Osteoblast (primary cell): ENCODE measurements around the gene PLCL1. TPM values are rescaled to one million over a fixed set of nuclear protein-coding genes. Genes with fewer than 3 reads are reported as not detected.

Experiments
- DNase-seq: peaks from one replicate; pipeline ENCODE4 v3.0.0; 2011; ENCODE audit warnings: low spot score, mixed read lengths; ENCODE audit not compliant: insufficient read length; ENCODE audit errors: missing footprints
- H2AFZ ChIP-seq: 2 replicates; pipeline ENCODE4 v1.6.0; 2011; ENCODE audit warnings: mild to moderate bottlenecking, low read length
- H3K27ac ChIP-seq: 2 replicates; pipeline ENCODE4 v1.5.1; 2011; ENCODE audit warnings: mild to moderate bottlenecking, low read depth, low read length, moderate library complexity
- H3K27me3 ChIP-seq: 2 replicates; pipeline ENCODE4 v1.6.0; 2012; ENCODE audit warnings: mild to moderate bottlenecking, control low read depth, inconsistent platforms, low read length, moderate library complexity; ENCODE audit not compliant: insufficient read depth
- H3K36me3 ChIP-seq: 2 replicates; pipeline ENCODE4 v1.5.1; 2011; ENCODE audit warnings: mild to moderate bottlenecking, low read length, control low read depth, moderate library complexity; ENCODE audit not compliant: insufficient read depth
- H3K4me1 ChIP-seq: 2 replicates; pipeline ENCODE4 v1.5.1; 2011; ENCODE audit warnings: mild to moderate bottlenecking, low read length, control low read depth, moderate library complexity; ENCODE audit not compliant: insufficient read depth
- H3K4me2 ChIP-seq: 2 replicates; pipeline ENCODE4 v1.6.0; 2011; ENCODE audit warnings: mild to moderate bottlenecking, low read length; ENCODE audit not compliant: insufficient read depth
- H3K4me3 ChIP-seq: fragments of 200-600 bp; sonication (generic); 3 replicates; pipeline ENCODE4 v1.5.1; 2012; ENCODE audit warnings: mild to moderate bottlenecking, low read length, inconsistent platforms; ENCODE audit not compliant: insufficient read depth
- H3K79me2 ChIP-seq: 2 replicates; pipeline ENCODE4 v1.6.0; 2012; ENCODE audit warnings: mild to moderate bottlenecking, low read length, control low read depth, inconsistent platforms; ENCODE audit not compliant: insufficient read depth
- H3K9me3 ChIP-seq: 2 replicates; pipeline ENCODE4 v1.5.1; 2011; ENCODE audit warnings: low read depth, low read length, control low read depth
- H4K20me1 ChIP-seq: 2 replicates; pipeline ENCODE4 v1.6.0; 2012; ENCODE audit warnings: mild to moderate bottlenecking, low read length, control low read depth; ENCODE audit not compliant: insufficient read depth
- total RNA-seq: library from RNA; depleted of rRNA; stranded (reverse); fragments of >200 nt; gene quantifications from 2 replicates; pipeline ENCODE4 v1.2.3, GENCODE V29; 2012
- TF ChIP-seq, protein P1 (sequence below): IDR thresholded peaks from 2 replicates; pipeline ENCODE4 v1.5.1; 2011; ENCODE audit warnings: mild to moderate bottlenecking, low read depth, low read length, moderate library complexity; ENCODE audit errors: extremely low read depth

The PLCL1 gene
- total RNA-seq, 1 donor: 4.0 TPM

DNA sequence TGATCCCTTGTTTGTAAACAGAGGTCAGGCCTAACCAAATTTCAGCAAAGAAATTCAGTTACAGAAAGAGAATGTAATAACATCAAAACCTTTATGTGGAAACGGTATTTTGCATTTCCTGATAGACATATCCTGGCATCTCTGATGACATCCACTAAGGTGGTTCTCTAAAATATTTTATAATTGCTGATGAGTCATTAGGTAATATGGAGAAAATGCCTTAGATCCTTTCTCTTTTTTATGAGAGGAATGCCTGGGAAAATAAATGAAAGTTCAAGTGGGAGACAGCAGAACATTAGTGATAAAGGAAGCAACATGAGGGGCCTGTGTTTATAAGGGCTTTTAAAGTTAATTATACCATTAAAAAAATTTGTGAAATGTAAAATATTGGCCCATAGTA, 72.6 kb downstream of the PLCL1 start:
- H3K4me2 ChIP-seq: no peak overlapping the region
- H3K9me3 ChIP-seq: no peaks in the 10 kb centered on the region
- H3K27me3 ChIP-seq: no peaks in the 10 kb centered on the region
- H4K20me1 ChIP-seq: no peaks in the 10 kb centered on the region
- H2AFZ ChIP-seq: no peak overlapping the region
- H3K79me2 ChIP-seq: no peaks in the 10 kb centered on the region
- TF ChIP-seq, protein P1, sequence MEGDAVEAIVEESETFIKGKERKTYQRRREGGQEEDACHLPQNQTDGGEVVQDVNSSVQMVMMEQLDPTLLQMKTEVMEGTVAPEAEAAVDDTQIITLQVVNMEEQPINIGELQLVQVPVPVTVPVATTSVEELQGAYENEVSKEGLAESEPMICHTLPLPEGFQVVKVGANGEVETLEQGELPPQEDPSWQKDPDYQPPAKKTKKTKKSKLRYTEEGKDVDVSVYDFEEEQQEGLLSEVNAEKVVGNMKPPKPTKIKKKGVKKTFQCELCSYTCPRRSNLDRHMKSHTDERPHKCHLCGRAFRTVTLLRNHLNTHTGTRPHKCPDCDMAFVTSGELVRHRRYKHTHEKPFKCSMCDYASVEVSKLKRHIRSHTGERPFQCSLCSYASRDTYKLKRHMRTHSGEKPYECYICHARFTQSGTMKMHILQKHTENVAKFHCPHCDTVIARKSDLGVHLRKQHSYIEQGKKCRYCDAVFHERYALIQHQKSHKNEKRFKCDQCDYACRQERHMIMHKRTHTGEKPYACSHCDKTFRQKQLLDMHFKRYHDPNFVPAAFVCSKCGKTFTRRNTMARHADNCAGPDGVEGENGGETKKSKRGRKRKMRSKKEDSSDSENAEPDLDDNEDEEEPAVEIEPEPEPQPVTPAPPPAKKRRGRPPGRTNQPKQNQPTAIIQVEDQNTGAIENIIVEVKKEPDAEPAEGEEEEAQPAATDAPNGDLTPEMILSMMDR: no peak
- H3K27ac ChIP-seq: no peak overlapping the region
- H3K36me3 ChIP-seq: no peaks in the 10 kb centered on the region
- DNase-seq: no peak
- H3K4me1 ChIP-seq: peaks cover 24% of the 10 kb centered on the region
- no peak overlapping the region for H3K4me3 ChIP-seq

DNA sequence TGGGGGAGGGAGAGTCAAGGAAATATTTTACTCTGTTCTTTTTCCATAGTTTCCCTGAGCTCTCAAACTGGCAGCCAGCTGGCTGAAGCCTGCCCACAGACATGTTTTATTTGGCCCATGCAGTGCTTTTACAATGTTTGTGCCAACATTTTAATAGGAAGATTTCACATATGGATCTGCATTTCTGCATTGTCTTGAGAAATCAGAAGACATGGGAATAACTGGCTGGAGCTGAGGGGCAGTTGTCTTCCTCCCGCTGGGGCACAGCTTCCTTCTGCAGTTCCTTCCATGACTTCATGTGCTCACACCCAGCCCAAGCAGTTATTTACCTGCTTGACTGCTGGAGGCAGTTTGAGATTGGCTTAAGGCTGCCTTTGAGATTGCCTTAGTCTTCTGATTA, 74.4 kb downstream of the PLCL1 start:
- DNase-seq: no peak
- H3K4me2 ChIP-seq: peak overlapping the region; percentile 39
- no peak overlapping the region for H3K27ac ChIP-seq
- TF ChIP-seq, protein P1: no peak
- no peak overlapping the region for H2AFZ ChIP-seq
- no peaks in the 10 kb centered on the region for H3K79me2 ChIP-seq
- peaks cover 26% of the 10 kb centered on the region for H3K4me1 ChIP-seq
- no peaks in the 10 kb centered on the region for H3K36me3 ChIP-seq
- H3K4me3 ChIP-seq: no peak overlapping the region
- H3K9me3 ChIP-seq: no peaks in the 10 kb centered on the region
- no peaks in the 10 kb centered on the region for H3K27me3 ChIP-seq
- H4K20me1 ChIP-seq: no peaks in the 10 kb centered on the region

DNA sequence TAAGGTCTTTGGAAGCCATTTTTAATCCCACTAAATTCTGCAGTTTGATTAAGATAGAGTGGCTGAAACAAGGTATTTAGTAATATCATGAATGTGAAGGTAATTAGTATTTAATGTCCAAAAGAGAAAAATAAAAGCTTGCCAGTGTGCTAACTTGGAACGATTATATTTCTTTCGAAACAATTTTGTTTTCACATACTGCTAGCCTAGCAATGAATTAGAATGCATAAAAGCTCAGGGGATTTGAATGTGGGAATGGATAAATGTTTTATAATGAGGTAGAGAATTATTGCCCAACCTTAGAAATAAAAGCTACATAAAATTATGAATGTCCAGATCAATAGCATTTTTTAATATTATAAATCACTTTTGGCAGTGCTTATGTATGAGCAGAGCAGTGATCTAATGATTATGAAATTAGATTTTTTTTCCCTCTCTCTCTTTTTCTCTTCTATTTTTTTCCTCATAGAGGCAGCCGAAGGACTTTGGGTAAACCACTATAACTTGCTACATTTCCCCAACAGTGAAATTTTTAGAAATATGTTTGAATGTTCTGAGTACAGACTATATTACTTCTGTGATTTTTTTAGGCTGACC, 75.5 kb downstream of the PLCL1 start:
- no peak overlapping the region for H2AFZ ChIP-seq
- DNase-seq: no peak
- no peaks in the 10 kb centered on the region for H3K9me3 ChIP-seq
- no peak overlapping the region for H3K27ac ChIP-seq
- no peak overlapping the region for H3K4me3 ChIP-seq
- no peaks in the 10 kb centered on the region for H4K20me1 ChIP-seq
- no peaks in the 10 kb centered on the region for H3K27me3 ChIP-seq
- H3K4me2 ChIP-seq: no peak overlapping the region
- no peaks in the 10 kb centered on the region for H3K36me3 ChIP-seq
- TF ChIP-seq, protein P1: no peak
- peaks cover 26% of the 10 kb centered on the region for H3K4me1 ChIP-seq
- no peaks in the 10 kb centered on the region for H3K79me2 ChIP-seq

DNA sequence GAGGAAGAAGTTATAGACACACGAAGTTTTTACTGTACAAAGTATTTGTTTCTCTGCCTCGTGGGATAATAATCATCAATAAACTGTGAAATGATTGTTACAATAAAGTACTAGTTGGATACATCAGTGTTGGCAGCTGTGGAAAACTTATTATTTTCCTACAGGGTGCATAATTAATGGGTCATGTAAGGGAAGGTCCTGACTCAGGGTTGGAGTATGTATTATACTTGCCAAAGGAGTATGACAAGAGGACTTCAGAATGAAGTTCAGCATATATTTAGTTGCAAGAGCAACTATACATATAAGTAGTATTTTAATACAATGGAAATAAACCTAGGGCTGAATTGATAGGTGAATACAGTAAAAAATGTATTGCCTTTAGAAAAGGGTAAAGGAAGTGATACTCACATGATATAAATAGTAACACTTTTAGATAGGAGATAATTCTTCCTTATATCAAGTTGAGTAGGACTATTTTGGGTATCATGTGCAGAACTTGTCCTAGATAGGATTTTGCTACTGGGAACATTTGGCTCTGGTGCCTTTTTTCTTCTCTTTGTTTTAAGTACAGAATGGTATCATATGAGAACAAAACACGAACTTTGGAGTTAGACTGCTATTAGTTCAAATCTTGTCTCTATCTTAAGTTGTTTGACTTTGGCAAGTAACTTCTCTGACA, 79.1 kb downstream of the PLCL1 start:
- H2AFZ ChIP-seq: no peak overlapping the region
- no peaks in the 10 kb centered on the region for H3K79me2 ChIP-seq
- H3K27ac ChIP-seq: no peak overlapping the region
- no peaks in the 10 kb centered on the region for H3K27me3 ChIP-seq
- H3K36me3 ChIP-seq: no peaks in the 10 kb centered on the region
- no peak for DNase-seq
- no peaks in the 10 kb centered on the region for H4K20me1 ChIP-seq
- no peak overlapping the region for H3K4me3 ChIP-seq
- H3K4me1 ChIP-seq: peaks cover 23% of the 10 kb centered on the region
- TF ChIP-seq, protein P1: no peak
- H3K4me2 ChIP-seq: no peak overlapping the region
- H3K9me3 ChIP-seq: no peaks in the 10 kb centered on the region
